HCT116 (cell line): ENCODE measurements around the gene PIPOX. TPM values are rescaled to one million over a fixed set of nuclear protein-coding genes. Genes with fewer than 3 reads are reported as not detected.

Experiments used
- ATAC-seq: fragments of 200-7000 bp; cut with Tn5 transposase; 2 replicates; pipeline ENCODE4 v1.9.1; 2020; ENCODE audit warnings: mild to moderate bottlenecking, moderate library complexity
- BruUV-seq: library from RNA; stranded (reverse); fragments of 400-500 nt; replicated peaks from 2 replicates; lab custom pipeline; 2021; lab: Mats Ljungman, UMichigan
- CTCF ChIA-PET: fragments of 300-600 bp; sonication (Branson Sonifier 250); formaldehyde crosslinking; loops from one replicate; lab custom pipeline; 2021; ENCODE audit warnings: antibody characterized with exemption; lab: Charles Lee
- POLR2A ChIA-PET: fragments of 300-600, 350-600 bp; sonication (Branson Sonifier 250); formaldehyde crosslinking; loops from one replicate; lab custom pipeline; 2021; ENCODE audit warnings: antibody characterized with exemption; lab: Charles Lee
- RAD21 ChIA-PET, 2 experiments: fragments of 300-600 bp; sonication (Branson Sonifier 250); formaldehyde crosslinking; loops; one replicate each; lab custom pipeline; 2023; ENCODE audit warnings: low total read pairs in 2 of 2; ENCODE audit not compliant: uncharacterized antibody in 2 of 2, unreplicated experiment in 2 of 2, low non-redundant PET in 1 of 2; lab: Charles Lee
- DNase-seq: peaks from one replicate; pipeline ENCODE4 v3.0.0-alpha.2; 2010; ENCODE audit warnings: low read depth, low spot score
- H2AFZ ChIP-seq: fragments of 200-600 bp; shearing (Covaris generic), sonication (generic); 2 replicates; pipeline ENCODE4 v1.6.1; 2017; ENCODE audit warnings: low read depth, mixed run types, mixed read lengths, antibody characterized with exemption, low read length; ENCODE audit not compliant: poor library complexity, severe bottlenecking
- H3K27ac ChIP-seq: 2 replicates; pipeline ENCODE4 v1.5.1; 2012; ENCODE audit warnings: low read depth, low read length
- H3K27me3 ChIP-seq: fragments of 200-600 bp; sonication (generic); 2 replicates; pipeline ENCODE4 v1.6.1; 2016; ENCODE audit warnings: mixed run types, low read length, mixed read lengths; ENCODE audit not compliant: insufficient read depth
- H3K36me3 ChIP-seq, 2 experiments: fragments of 200-500 bp in 1 of 2; fragments of 200-600 bp in 1 of 2; sonication (Bioruptor generic) in 1 of 2; sonication (generic) in 1 of 2; 2 replicates each; pipeline versions ENCODE4 v1.5.1 to v1.6.1; 2014 to 2016; ENCODE audit warnings: low read length in 2 of 2, inconsistent platforms in 1 of 2, mixed read lengths in 1 of 2, mixed run types in 1 of 2; ENCODE audit not compliant: insufficient read depth in 2 of 2, control insufficient read depth in 1 of 2
- H3K4me1 ChIP-seq, 2 experiments: fragments of 200-600 bp in 1 of 2; sonication (generic) in 1 of 2; 2 replicates each; pipeline versions ENCODE4 v1.5.1 to v1.6.1; 2012 to 2017; ENCODE audit warnings: low read length in 2 of 2, inconsistent platforms in 1 of 2, mild to moderate bottlenecking in 1 of 2, mixed read lengths in 1 of 2, mixed run types in 1 of 2, moderate library complexity in 1 of 2; ENCODE audit not compliant: insufficient read depth in 2 of 2, control insufficient read depth in 1 of 2
- H3K4me2 ChIP-seq: fragments of 200-600 bp; sonication (generic); 2 replicates; pipeline ENCODE4 v1.6.1; 2017; ENCODE audit warnings: mixed run types, low read length, mixed read lengths
- H3K4me3 ChIP-seq, 2 experiments: fragments of 200-600 bp in 1 of 2; sonication (generic) in 1 of 2; replicated peaks in 1 of 2; 2 replicates each; pipeline ENCODE4 v1.5.1; 2011 to 2016; ENCODE audit warnings: low read length in 2 of 2, control low read depth in 1 of 2, low read depth in 1 of 2, mild to moderate bottlenecking in 1 of 2, mixed read lengths in 1 of 2, mixed run types in 1 of 2
- H3K79me2 ChIP-seq: fragments of 200-600 bp; sonication (generic); 2 replicates; pipeline ENCODE4 v1.6.1; 2017; ENCODE audit warnings: mild to moderate bottlenecking, mixed run types, low read length, moderate library complexity, mixed read lengths; ENCODE audit not compliant: insufficient read depth
- H3K9ac ChIP-seq: fragments of 200-600 bp; sonication (generic); 2 replicates; pipeline ENCODE4 v1.6.1; 2016; ENCODE audit warnings: low read length, mixed read lengths
- H3K9me2 ChIP-seq: fragments of 200-600 bp; sonication (generic), shearing (Covaris generic); 2 replicates; pipeline ENCODE4 v1.6.1; 2017; ENCODE audit warnings: mixed run types, mild to moderate bottlenecking, moderate library complexity; ENCODE audit not compliant: insufficient read depth
- H3K9me3 ChIP-seq, 2 experiments: fragments of 200-500 bp in 1 of 2; fragments of 200-600 bp in 1 of 2; sonication (Bioruptor generic) in 1 of 2; sonication (generic) in 1 of 2; 2 replicates each; pipeline ENCODE4 v1.6.1; 2014 to 2017; ENCODE audit warnings: low read length in 2 of 2, mixed read lengths in 2 of 2, inconsistent platforms in 1 of 2, low read depth in 1 of 2, mild to moderate bottlenecking in 1 of 2, mixed run types in 1 of 2, moderate library complexity in 1 of 2; ENCODE audit not compliant: control insufficient read depth in 1 of 2, insufficient read depth in 1 of 2
- H4K20me1 ChIP-seq: fragments of 200-600 bp; sonication (generic), shearing (Covaris generic); 2 replicates; pipeline ENCODE4 v1.6.1; 2017; ENCODE audit warnings: mixed run types, mild to moderate bottlenecking, moderate library complexity; ENCODE audit not compliant: insufficient read depth
- CEBPB ChIP-seq: IDR thresholded peaks from 2 replicates; pipeline ENCODE4 v1.6.1; 2012; ENCODE audit warnings: low read depth
- EGR1 ChIP-seq: IDR thresholded peaks from 2 replicates; pipeline ENCODE4 v1.6.1; 2012; ENCODE audit warnings: low read depth
- ELF1 ChIP-seq: IDR thresholded peaks from 2 replicates; pipeline ENCODE4 v1.6.1; 2012; ENCODE audit warnings: low read depth, borderline replicate concordance
- EZH2phosphoT487 ChIP-seq: fragments of 200-600 bp; IDR thresholded peaks from 2 replicates; pipeline ENCODE4 v1.6.1; 2018; ENCODE audit warnings: antibody characterized with exemption, borderline replicate concordance
- FOSL1 ChIP-seq: IDR thresholded peaks from 2 replicates; pipeline ENCODE4 v1.6.1; 2012; ENCODE audit warnings: low read depth
- POLR2A ChIP-seq: IDR thresholded peaks from 2 replicates; pipeline ENCODE4 v1.7.0; 2011; ENCODE audit warnings: borderline replicate concordance; ENCODE audit not compliant: insufficient read depth, insufficient read length; ENCODE audit errors: extremely low read depth
- POLR2AphosphoS5 ChIP-seq: IDR thresholded peaks from 2 replicates; pipeline ENCODE4 v1.6.1; 2011; ENCODE audit warnings: mild to moderate bottlenecking, low read depth, low read length, moderate library complexity
- RAD21 ChIP-seq: IDR thresholded peaks from 2 replicates; pipeline ENCODE4 v1.6.1; 2012; ENCODE audit warnings: low read depth, mild to moderate bottlenecking
- SIN3A ChIP-seq: IDR thresholded peaks from 2 replicates; pipeline ENCODE4 v1.6.1; 2012; ENCODE audit warnings: low read depth
- SRF ChIP-seq: IDR thresholded peaks from 2 replicates; pipeline ENCODE4 v1.6.1; 2012; ENCODE audit warnings: low read depth
- TCF7L2 ChIP-seq: IDR thresholded peaks from 2 replicates; pipeline ENCODE4 v1.7.0; 2011; ENCODE audit warnings: borderline replicate concordance, inconsistent platforms; ENCODE audit not compliant: insufficient read depth, insufficient read length; ENCODE audit errors: extremely low read depth
- YY1 ChIP-seq: IDR thresholded peaks from 2 replicates; pipeline ENCODE4 v1.6.1; 2011; ENCODE audit warnings: low read length, low read depth, moderate library complexity, mild to moderate bottlenecking; ENCODE audit not compliant: insufficient replicate concordance; ENCODE audit errors: extremely low read depth
- ZFX ChIP-seq: fragments of 450-650 bp; IDR thresholded peaks from 2 replicates; pipeline ENCODE4 v1.6.1; 2017
- ZNF274 ChIP-seq: fragments of 200-500 bp; sonication (Bioruptor generic); IDR thresholded peaks from 2 replicates; pipeline ENCODE4 v1.6.1; 2014; ENCODE audit warnings: mild to moderate bottlenecking, low read depth, low read length, inconsistent platforms
- intact Hi-C: fragments of 100-400 bp; cut with micrococcal nuclease; formaldehyde crosslinking; loops from 2 replicates; pipeline ENCODE4 v1.10.0; 2022
- total RNA-seq: library from RNA; stranded (reverse); gene quantifications from one replicate; pipeline ENCODE4 v1.2.1, GENCODE V29; 2021; ENCODE audit not compliant: unreplicated experiment
- TF ChIP-seq, protein P1 (sequence below), 3 experiments: fragments of 200-600 bp in 1 of 3; sonication (generic) in 1 of 3; IDR thresholded peaks in 2 of 3; conservative IDR thresholded peaks in 1 of 3; 2 replicates each; pipeline ENCODE4 v1.5.1; 2012 to 2017; ENCODE audit warnings: low read depth in 2 of 3, low read length in 2 of 3, antibody characterized with exemption in 1 of 3, borderline replicate concordance in 1 of 3, control low read depth in 1 of 3, mild to moderate bottlenecking in 1 of 3, mixed read lengths in 1 of 3, mixed run types in 1 of 3, moderate library complexity in 1 of 3; ENCODE audit not compliant: insufficient read depth in 1 of 3
- TF ChIP-seq, protein P2 (sequence below): IDR thresholded peaks from 2 replicates; pipeline ENCODE4 v1.6.1; 2012; ENCODE audit warnings: low read depth
- TF ChIP-seq, protein P3 (sequence below): IDR thresholded peaks from 2 replicates; pipeline ENCODE4 v1.6.1; 2012

The PIPOX gene
- total RNA-seq, 1 experiment from 2014 or later = 1.8 TPM

DNA sequence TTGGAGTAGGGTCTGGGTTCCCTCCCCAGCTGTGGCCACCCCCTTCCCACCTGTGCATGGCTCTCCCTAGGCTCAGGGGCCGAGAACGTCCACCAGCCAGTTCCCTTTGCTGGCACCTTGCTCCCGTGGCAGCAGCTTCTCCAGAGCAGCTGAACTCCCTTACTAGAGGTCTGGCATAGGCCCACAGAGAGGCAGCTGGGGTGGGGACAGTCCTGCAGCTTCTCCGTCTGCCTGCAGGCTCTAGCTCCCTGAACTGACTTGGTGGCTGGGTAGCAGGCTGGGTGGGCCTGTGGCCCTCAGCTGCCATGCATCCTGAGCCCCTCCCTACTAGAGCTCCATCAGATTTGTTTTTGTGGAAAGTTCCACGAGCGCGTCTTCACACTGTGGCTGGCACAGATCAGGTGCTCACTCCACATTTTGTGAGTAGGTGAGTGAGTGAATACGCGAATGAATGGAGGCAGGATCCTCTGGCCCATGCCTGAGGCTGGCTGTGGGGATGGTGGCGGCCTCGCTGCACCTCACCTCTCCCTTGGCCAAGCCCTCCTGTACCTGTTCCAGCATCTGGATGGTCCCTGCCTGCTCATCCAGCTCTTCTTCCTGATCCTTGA is 51.3 kb downstream of the PIPOX start (continued):
- TF ChIP-seq, protein P1, sequence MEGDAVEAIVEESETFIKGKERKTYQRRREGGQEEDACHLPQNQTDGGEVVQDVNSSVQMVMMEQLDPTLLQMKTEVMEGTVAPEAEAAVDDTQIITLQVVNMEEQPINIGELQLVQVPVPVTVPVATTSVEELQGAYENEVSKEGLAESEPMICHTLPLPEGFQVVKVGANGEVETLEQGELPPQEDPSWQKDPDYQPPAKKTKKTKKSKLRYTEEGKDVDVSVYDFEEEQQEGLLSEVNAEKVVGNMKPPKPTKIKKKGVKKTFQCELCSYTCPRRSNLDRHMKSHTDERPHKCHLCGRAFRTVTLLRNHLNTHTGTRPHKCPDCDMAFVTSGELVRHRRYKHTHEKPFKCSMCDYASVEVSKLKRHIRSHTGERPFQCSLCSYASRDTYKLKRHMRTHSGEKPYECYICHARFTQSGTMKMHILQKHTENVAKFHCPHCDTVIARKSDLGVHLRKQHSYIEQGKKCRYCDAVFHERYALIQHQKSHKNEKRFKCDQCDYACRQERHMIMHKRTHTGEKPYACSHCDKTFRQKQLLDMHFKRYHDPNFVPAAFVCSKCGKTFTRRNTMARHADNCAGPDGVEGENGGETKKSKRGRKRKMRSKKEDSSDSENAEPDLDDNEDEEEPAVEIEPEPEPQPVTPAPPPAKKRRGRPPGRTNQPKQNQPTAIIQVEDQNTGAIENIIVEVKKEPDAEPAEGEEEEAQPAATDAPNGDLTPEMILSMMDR (IDR thresholded peaks at IDR 0.05 in 2 of 3, conservative IDR thresholded peaks at IDR 0.05 in 1 of 3; ENCODE audit: borderline replicate concordance in 1 of 3, insufficient read depth in 1 of 3, low read depth in 2 of 3, low read length in 2 of 3) = no peak
- TF ChIP-seq, protein P2, sequence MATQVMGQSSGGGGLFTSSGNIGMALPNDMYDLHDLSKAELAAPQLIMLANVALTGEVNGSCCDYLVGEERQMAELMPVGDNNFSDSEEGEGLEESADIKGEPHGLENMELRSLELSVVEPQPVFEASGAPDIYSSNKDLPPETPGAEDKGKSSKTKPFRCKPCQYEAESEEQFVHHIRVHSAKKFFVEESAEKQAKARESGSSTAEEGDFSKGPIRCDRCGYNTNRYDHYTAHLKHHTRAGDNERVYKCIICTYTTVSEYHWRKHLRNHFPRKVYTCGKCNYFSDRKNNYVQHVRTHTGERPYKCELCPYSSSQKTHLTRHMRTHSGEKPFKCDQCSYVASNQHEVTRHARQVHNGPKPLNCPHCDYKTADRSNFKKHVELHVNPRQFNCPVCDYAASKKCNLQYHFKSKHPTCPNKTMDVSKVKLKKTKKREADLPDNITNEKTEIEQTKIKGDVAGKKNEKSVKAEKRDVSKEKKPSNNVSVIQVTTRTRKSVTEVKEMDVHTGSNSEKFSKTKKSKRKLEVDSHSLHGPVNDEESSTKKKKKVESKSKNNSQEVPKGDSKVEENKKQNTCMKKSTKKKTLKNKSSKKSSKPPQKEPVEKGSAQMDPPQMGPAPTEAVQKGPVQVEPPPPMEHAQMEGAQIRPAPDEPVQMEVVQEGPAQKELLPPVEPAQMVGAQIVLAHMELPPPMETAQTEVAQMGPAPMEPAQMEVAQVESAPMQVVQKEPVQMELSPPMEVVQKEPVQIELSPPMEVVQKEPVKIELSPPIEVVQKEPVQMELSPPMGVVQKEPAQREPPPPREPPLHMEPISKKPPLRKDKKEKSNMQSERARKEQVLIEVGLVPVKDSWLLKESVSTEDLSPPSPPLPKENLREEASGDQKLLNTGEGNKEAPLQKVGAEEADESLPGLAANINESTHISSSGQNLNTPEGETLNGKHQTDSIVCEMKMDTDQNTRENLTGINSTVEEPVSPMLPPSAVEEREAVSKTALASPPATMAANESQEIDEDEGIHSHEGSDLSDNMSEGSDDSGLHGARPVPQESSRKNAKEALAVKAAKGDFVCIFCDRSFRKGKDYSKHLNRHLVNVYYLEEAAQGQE = no peak
- no peak for TF ChIP-seq EZH2phosphoT487
- TF ChIP-seq ZFX = no peak
- no peak for TF ChIP-seq POLR2A
- no peak for TF ChIP-seq RAD21
- no peak for TF ChIP-seq EGR1

DNA sequence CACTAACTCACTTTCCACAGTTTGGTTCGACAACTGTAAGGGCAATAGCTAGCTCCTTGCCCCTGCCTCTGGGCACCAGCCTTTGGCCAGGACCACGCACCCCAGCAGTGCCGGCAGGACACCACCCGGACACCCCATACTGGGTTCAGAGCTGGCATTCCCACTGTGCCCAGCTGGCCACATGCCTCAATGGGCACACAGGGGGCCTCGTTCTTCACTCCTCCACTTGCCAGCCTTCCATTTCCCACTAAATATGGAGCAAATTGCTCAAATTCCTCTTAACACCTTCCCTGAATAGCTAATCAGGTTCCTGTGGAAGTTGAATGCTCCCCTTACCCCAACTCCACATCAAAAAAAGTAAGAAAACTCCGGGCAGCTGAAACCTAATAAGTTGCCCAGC is 52.5 kb downstream of the PIPOX start:
- POLR2A ChIA-PET = no interaction called here
- Histone ChIP-seq H4K20me1 (no peaks in the 10 kb centered on the region), H3K9me2 (no peaks in the 10 kb centered on the region), H3K4me1 (no peaks in the 10 kb centered on the region), H3K9ac (no peak overlapping the region), H3K9me3 (no peaks in the 10 kb centered on the region), H3K79me2 (no peaks in the 10 kb centered on the region), H3K27ac (no peak overlapping the region), H3K4me2 (no peak overlapping the region), H3K4me3 (no peak overlapping the region), H3K27me3 (no peaks in the 10 kb centered on the region), H3K36me3 (peaks cover 3 to 6% of the 10 kb centered on the region in 2 experiments; a peak in 2 of 4 replicates), H2AFZ (no peak overlapping the region)
- intact Hi-C loops = no loop called here
- DNase-seq (no peak), ATAC-seq (no peak)
- CTCF ChIA-PET = no interaction called here
- RAD21 ChIA-PET = no interaction called here
- TF ChIP-seq YY1 (no peak), ZNF274 (no peak), CEBPB (no peak), FOSL1 (no peak), SIN3A (no peak), ZFX (no peak), POLR2AphosphoS5 (no peak), RAD21 (no peak), ELF1 (no peak), SRF (no peak), TCF7L2 (no peak)
- TF ChIP-seq, protein P1 (IDR thresholded peaks at IDR 0.05 in 2 of 3, conservative IDR thresholded peaks at IDR 0.05 in 1 of 3; ENCODE audit: borderline replicate concordance in 1 of 3, insufficient read depth in 1 of 3, low read depth in 2 of 3, low read length in 2 of 3) = no peak
- TF ChIP-seq, protein P3, sequence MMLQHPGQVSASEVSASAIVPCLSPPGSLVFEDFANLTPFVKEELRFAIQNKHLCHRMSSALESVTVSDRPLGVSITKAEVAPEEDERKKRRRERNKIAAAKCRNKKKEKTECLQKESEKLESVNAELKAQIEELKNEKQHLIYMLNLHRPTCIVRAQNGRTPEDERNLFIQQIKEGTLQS = no peak
- no TSS peak for BruUV-seq
